NCI-H1930 (cell line): ENCODE data around the gene SCAANT1.

ENCODE experiments used
- DNase-seq, 2 experiments: peaks; one replicate each; lab custom pipeline; 2025; lab: John Stamatoyannopoulos, UW

The SCAANT1 gene

DNA sequence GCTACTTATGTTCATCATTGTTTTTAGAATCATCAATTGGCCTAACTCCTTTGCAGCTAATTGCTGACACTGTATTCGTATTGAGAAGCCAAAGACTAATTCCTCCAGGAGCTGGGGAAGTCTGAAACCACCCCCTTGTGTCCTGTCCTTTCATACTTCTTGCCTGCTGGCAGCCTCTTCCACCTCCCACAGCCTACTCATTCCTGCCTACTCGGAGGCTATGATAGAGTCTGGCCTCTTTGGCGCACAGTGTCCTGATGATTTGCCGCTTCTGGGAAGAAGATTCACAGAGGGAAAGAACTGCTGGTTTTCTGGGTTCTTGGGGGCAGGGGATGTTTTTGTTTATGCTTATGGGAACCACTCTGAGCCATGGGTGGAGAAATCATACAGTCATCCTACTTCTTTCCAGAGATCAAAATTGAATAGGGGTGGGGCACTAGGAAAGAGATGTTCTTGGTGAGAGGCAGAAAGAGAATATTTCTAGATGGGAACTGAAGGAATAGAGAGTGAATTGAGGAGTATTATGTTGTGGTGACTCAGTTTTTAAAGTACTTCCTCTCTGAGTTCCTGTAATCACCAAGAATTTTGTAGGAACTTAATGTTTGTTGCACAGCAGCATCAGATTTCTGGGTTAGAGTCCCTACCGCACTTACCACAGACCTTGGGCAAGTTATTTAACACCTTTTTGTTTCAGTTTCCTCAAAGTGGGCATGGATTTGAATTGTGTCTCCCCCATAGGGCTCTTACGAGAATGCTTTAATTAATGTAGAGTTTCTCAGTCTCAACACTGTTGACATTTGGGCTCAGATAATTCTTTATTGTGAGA, 22.1 kb upstream of the SCAANT1 start:
- DNase-seq, result no peak

GRCh38 chr3:63933459-63933858, 21.3 kb upstream of the SCAANT1 start:
- no peak for DNase-seq

DNA sequence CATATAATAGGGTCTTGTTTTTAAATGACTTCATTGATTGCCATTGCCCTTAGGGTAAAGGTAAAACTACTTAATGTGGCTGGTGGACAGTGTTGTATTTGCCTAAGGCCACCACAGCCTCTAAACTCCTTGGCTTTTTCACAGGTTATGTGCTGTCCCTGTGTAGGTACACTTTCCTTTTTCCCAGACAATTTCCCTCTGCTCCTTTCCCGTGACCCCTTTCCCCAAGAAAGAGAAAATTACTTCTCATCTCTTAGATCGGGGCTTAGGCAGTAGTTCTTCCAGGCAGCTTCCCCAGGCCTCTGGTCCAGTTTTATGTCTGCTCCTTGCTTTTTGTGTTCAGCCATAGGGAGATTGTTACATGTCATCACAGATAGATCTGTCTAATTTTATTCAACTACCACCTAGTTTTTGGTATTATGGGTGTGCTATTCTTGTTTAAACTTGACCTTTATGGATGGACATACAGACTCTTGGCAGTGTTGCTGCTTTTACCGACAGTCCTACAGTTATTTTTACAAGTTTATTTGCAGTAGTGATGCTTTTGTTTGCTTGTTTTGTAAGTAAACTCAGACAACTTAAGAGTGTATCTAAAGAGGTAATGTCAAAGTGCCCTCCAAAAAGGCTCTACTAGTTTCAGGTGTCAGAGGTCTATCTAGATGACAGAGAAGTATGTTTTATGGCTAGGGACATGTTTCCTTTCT, 20.5 kb upstream of the SCAANT1 start:
- no peak for DNase-seq

DNA sequence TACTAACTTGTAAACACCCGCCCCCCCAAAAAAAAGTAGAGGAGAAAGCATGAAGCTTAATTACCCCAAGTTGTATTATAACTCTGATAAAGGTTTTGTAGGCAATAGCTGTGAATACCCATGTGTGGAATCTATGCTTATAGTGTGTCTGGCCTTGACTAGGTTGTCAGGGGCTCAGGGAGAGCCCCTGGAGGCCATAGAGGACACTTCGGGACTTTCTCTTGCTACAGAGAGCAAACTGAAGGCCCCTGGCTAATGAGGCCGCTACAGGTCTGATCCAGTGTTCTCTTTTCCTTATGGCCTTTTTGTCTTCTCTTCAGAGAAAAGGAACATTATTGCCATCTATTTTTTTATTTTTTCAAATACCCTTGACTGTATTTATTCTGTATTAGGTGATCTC, 19.1 kb upstream of the SCAANT1 start:
- DNase-seq, result no peak

DNA sequence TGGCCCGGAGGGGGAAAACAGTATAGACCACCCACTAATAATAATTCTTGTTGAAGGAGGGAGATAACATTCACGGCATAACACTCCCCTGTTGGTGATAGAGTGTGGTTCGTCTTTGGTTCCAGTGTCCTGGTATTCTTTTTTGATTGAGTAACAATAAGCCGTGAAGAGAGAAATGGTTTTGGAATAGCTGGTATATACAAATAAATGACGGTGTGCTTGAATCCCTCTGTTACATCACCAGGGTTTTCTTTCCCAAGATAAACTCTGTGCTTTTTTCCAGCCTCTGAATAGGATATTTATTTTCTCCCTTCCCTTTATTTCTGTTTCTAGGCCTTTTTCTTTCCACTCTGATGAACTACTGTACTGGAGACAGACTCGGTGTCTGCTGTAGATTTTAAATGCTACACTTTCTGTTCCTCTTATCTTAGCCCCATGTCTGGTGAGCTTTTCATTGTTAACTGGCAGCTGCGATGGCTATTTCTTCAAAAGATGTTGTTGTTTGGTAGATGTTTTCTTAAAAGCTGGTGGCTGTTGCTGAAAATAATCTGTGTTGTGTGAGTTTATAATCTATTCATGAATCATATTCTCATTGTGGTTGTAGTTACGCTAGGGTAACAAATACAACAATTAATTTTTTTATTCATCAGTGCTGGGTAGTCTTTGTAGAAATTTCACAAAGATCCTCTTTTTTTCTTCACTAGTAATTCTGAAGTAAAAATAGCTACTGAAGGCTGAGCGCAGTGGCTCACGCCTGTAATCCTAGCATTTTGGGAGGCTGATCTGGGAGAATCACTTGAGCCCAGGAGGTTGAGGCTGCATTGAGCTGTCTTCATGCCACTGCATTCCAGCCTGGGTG, 15.5 kb upstream of the SCAANT1 start:
- no peak for DNase-seq

GRCh38 chr3:63926309-63926708, 14.1 kb upstream of the SCAANT1 start:
- no peak for DNase-seq

GRCh38 chr3:63922491-63923199, 10.5 kb upstream of the SCAANT1 start:
- DNase-seq, result no peak

DNA sequence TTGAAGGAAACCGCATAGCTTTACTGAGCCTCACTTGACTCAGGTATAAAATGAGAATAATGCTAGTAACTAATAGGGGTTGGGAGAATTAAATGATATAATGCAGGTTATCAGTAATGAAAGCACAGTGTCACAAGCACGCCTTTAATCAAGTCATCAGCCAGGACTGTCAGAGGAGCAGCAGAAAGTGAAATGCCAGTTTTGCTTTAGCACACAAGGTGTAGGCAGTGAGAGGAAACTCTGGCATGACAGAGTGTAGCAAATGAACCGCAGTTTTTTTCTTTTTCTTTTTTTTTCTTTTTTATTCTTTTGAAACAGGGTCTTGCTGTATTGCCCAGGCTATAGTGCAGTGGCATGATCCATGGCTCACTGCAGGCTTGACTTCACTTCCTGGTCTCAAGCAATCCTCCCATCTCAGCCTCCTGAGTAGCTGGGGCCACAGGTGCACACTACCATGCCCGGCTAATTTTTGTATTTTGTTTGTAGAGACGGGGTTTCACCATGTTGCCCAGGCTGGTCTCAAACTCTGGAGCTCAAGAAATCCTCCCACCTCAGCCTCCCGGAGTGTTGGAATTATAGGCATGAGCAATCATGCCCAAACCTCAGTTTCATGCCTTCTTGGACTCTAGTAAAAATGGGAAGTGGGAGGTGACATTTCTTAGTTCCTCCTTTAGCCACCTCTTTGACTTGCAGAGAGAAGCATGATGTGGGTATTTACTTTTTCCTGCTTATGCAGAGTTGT, 9.7 kb upstream of the SCAANT1 start:
- no peak for DNase-seq

DNA sequence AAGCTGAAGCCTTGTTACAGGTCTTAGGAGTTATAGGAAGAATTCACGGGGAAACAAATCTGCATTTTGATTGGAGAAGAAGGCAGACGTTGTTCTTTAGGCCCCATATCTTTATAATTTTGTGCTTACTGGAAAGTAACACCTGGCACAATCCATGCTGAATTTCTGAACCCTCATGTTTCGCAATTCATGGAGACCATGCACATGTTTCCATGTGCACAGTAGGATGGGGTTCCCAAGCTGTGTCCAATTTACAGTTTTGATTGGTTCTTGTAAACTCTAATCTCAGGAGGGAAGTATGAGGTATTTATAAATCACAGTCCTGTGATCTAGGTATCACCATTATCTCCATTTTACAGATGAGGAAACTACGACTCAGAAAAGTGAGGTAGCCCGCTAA, 7.8 kb upstream of the SCAANT1 start:
- no peak for DNase-seq

GRCh38 chr3:63918321-63918720, 6.1 kb upstream of the SCAANT1 start:
- DNase-seq, result no peak

DNA sequence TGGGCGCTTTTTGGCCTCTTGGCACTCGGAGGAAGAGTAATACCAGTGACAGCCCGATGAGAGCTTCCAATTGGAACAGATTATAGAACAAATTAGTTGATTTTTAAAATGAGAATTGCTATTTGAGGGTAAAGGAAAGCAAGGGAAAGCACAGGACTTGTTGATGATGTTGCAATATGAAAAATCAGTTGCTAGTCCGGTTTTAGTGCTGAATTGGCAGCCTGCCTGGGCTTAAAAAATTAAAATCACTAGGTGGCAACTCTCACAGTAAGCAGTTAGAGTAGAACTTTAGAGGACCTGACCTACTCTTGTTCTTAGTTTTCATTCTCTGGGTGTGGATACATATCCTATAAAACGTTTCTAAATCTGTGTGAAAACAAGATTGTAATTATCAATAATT, 2.1 kb upstream of the SCAANT1 start:
- DNase-seq, result no peak

GRCh38 chr3:63912768-63913588, 795 bp upstream of the SCAANT1 start:
- DNase-seq, result no peak

DNA sequence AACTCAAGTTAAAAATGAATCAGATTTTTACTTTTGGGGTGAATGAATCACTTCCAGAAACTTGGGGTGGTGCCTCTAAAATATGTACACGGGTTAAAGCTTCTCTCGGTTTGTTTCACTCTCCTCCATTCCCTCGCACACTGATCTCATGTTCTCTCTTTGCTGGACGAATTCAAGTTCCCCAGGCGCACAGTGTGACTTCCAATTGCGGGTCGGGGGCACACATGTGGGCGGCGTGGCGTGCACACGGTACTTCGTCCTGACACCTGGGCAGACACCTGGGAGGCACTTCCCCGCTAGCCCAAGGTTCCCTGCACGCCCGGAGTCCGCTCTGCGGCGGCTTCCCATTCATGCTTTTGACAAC, 692 bp downstream of the SCAANT1 start:
- DNase-seq, result no peak

GRCh38 chr3:63910891-63911290, 1.3 kb downstream of the SCAANT1 start:
- DNase-seq, result no peak

DNA sequence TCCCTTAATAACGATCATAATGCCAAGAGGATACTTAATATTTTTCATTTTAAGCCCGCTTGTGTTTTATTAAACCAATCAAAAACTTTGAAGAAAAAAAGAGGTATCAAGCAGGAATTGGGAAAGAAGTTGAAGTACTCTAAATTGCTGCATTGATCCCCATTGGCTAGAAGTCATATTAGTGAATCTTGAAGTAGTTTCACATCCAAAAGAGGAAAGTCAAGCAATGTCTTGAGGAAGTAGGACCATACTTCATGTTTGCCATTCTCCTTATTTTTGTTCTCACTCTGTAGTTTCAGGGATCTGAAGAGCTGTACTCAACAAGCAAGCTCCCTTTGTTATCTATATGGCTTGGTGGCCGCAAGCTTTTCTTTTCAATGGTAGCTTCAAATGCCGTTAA, 2.2 kb downstream of the SCAANT1 start:
- DNase-seq, result no peak

DNA sequence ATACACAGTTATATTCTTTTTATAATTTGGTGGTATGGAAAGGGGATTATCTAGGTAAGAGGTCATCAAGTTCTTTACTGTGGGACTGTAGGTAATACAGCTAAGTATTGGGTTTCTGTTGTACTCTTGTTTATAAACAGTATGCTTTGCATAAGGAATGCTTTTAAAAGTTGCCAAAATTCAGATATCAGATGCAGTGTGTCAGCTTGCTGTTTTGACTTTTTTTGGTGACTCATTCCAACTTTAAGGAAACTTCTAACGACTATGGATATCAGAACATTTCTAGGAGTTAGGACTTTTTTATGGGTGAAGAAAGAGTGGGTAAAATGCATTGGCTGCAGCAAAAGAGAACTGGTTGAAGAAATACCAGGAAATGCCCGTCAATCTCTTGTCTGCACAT, 2.8 kb downstream of the SCAANT1 start:
- no peak for DNase-seq

DNA sequence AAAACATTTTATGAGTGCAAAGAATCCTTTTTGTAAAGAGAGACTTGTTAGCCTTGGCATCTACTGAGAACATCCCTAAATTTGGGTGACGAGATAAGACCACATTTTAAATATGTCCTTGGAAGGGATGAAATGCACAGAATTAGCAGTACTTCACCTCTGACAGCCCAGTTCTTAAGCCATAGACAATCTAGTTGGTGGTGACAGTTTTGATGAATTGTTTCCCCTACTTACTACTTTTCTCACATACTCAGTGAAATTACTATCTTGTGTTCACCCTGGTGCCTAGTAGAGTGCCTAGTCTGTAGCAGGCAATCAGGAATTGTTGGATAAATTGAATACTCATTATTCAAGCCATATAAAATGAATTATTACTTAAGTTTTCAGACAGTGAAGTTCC, 3.4 kb downstream of the SCAANT1 start:
- no peak for DNase-seq

- no peak for DNase-seq
Observed at GRCh38 chr3:63908081-63908736, 4.0 kb downstream of the SCAANT1 start.

- no peak for DNase-seq
Observed at GRCh38 chr3:63905731-63906620, 6.2 kb downstream of the SCAANT1 start.
